ENCODE results near the gene PCDHB8.
"Not testable (repeated sequence)": the region's sequence is repeated elsewhere in the genome, so short reads cannot be mapped to it uniquely, and the experiment has no call there.

PCDHB8 gene

DNA sequence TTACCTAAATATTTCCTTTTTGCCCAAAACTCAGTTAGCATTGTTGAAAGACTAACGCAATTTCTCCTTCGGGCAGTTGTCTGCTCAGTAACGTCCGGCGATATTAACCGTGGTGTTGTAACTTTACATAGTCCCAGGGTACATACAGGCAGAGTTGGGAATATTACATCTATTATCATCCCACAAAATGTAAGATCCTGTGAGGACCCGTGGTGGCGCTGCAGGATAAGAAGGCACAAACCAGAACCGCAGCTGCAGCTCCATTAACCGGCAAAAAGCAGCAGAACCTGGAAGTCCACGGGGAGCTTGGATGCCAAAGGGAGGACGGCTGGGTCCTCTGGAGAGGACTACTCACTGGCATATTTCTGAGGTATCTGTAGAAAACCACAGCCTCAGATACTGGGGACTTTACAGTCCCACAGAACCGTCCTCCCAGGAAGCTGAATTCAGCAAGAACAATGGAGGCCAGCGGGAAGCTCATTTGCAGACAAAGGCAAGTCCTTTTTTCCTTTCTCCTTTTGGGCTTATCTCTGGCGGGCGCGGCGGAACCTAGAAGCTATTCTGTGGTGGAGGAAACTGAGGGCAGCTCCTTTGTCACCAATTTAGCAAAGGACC is at the start of gene PCDHB8:
Gene PCDHB8 (plus strand): TSS at position 214 of the 615 bp plus-strand sequence. CDS start 245 bp downstream, at position 459.
- not testable (repeated sequence) for DNase-seq

DNA sequence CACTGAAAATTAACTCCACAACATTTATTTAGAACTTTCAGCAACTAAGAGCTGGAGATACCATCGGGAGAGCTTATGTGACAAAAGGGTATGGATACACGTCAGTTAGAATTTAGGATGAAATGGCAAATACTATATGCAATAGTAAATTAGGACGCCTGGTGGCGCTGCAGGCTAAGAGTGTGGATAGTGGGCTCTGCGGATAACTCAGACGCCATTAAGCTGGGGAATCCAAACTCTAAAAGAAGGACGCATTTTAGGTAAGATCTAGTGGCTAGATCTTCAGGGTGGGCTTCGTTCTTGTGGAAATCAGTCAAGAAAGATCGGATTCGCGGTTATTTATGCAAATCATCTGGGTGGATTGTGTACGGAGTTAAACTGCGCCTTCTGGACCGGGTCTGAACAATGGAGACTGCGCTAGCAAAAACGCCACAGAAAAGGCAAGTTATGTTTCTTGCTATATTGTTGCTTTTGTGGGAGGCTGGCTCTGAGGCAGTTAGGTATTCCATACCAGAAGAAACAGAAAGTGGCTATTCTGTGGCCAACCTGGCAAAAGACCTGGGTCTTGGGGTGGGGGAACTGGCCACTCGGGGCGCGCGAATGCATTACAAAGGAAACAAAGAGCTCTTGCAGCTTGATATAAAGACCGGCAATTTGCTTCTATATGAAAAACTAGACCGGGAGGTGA is 42.4 kb upstream of the PCDHB8 start, which contains the start of gene PCDHB5:
Gene PCDHB5 (plus strand): TSS at position 177 of the 688 bp plus-strand sequence. CDS start 229 bp downstream, at position 406.
- DNase-seq, result peak; percentile 31

DNA sequence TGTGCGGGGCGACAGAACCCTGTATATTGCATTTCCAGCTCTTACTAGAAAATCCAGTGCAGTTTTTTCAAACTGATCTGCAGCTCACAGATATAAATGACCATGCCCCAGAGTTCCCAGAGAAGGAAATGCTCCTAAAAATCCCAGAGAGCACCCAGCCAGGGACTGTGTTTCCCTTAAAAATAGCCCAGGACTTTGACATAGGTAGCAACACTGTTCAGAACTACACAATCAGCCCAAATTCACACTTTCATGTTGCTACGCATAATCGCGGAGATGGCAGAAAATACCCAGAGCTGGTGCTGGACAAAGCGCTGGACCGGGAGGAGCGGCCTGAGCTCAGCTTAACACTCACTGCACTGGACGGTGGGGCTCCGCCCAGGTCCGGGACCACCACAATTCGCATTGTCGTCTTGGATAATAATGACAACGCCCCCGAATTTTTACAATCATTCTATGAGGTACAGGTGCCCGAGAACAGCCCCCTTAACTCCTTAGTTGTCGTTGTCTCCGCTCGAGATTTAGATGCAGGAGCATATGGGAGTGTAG is 41.8 kb upstream of the PCDHB8 start:
- peak; percentile 0 for DNase-seq

DNA sequence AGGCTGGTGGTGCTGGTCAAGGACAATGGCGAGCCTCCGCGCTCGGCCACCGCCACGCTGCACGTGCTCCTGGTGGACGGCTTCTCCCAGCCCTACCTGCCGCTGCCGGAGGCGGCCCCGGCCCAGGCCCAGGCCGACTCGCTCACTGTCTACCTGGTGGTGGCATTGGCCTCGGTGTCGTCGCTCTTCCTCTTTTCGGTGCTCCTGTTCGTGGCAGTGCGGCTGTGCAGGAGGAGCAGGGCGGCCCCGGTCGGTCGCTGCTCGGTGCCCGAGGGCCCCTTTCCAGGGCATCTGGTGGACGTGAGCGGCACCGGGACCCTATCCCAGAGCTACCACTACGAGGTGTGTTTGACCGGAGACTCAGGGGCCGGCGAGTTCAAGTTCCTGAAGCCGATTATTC is 40.2 kb upstream of the PCDHB8 start:
- DNase-seq, result not testable (repeated sequence)

DNA sequence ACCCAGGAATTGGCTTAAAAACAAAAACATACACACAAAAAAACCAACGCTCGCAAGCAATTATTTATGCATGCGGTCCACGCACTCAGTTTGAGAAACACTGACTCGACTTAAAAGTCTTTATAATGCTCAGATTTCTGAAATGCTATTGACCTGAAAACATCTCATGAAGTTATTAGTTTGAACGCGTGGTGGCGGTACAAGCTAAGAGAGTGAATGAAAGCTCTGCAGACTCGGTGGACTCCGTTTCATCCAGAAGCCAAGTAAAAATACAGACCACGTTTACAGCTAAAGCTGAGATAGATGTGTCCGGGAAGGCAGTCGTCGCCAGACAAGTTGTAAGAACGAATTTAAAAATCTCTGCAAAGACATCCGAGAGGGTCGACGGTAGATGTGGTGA is 27.8 kb upstream of the PCDHB8 start, which contains the start of gene PCDHB6:
Gene PCDHB6 (plus strand): TSS at position 246 of the 400 bp plus-strand sequence. CDS start 201 bp downstream, outside the sequence.
- DNase-seq, result peak; percentile 38

DNA sequence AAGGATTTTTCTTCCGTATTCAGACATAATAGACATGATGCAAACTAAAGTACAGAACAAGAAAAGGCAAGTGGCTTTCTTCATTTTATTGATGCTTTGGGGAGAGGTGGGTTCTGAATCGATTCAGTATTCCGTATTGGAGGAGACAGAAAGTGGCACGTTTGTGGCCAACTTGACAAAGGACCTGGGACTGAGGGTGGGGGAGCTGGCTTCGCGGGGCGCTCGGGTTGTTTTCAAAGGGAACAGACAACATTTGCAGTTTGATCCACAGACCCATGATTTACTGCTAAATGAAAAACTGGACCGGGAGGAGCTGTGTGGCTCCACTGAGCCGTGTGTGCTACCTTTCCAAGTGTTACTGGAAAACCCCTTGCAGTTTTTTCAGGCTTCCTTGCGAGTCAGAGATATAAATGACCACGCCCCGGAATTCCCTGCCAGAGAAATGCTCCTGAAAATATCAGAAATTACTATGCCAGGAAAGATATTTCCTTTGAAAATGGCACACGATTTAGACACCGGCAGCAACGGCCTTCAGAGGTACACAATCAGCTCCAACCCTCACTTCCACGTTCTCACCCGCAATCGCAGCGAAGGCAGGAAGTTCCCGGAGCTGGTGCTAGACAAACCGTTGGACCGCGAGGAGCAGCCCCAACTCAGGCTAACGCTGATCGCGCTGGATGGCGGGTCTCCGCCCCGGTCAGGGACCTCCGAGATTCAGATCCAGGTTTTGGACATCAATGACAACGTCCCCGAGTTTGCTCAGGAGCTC is 27.2 kb upstream of the PCDHB8 start:
- DNase-seq, result no peak

DNA sequence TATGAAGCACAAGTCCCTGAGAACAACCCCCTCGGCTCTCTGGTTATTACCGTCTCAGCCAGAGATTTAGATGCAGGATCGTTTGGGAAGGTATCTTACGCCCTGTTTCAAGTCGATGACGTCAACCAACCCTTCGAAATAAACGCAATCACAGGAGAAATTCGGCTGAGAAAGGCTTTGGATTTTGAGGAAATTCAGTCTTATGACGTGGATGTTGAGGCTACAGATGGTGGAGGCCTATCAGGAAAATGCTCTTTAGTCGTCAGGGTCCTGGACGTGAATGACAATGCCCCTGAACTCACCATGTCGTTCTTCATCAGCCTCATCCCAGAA is 26.6 kb upstream of the PCDHB8 start:
- no peak for DNase-seq

DNA sequence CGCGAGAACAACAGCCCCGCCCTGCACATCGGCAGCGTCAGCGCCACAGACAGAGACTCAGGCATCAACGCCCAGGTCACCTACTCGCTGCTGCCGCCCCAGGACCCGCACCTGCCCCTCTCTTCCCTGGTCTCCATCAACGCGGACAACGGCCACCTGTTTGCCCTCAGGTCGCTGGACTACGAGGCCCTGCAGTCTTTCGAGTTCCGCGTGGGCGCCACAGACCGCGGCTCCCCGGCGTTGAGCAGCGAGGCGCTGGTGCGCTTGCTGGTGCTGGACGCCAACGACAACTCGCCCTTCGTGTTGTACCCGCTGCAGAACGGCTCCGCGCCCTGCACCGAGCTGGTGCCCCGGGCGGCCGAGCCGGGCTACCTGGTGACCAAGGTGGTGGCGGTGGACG is 26.0 kb upstream of the PCDHB8 start:
- DNase-seq, result not testable (repeated sequence)

DNA sequence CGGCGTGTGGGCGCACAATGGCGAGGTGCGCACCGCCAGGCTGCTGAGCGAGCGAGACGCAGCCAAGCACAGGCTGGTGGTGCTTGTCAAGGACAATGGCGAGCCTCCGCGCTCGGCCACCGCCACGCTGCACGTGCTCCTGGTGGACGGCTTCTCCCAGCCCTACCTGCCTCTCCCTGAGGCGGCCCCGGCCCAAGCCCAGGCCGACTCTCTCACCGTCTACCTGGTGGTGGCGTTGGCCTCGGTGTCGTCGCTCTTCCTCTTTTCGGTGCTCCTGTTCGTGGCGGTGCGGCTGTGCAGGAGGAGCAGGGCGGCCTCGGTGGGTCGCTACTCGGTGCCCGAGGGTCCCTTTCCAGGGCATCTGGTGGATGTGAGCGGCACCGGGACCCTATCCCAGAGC is 25.5 kb upstream of the PCDHB8 start:
- DNase-seq, result not testable (repeated sequence)

DNA sequence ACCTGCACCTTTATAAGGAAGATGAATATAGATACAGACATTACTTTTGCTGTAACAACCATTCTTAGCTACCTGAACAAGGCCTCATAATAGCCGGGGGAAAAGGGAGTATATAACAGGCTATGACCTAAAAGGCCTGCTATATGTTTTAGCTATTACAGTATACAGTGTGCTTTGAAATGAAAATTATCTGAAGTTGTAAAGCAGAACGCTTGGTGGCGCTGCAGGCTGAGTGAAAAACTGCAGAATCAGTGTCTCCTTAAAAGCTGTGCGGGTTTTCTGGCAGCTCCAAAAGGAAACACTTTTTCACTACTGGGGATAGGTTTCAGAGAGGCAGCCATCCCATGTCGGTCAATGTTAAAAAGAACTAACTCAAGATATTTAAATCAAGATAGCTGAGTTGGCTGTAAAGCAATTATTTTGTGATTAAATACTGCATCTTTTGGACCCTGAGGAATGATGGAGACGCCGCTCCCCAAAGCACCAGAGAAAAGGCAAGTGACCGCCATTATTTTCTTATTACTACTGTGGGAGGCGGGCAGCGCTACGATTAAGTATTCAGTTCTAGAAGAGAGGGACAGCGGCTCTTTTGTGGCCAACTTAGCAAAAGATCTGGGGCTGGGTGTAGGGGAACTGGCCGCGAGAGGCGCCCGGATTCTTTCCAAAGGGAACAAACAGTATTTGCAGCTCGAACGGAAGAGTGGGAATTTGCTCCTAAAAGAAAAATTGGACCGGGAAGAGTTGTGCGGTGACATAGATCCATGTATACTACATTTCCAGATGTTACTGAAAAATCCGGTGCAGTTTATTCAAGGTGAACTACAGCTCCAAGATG is 21.8 kb upstream of the PCDHB8 start:
- no peak for DNase-seq

DNA sequence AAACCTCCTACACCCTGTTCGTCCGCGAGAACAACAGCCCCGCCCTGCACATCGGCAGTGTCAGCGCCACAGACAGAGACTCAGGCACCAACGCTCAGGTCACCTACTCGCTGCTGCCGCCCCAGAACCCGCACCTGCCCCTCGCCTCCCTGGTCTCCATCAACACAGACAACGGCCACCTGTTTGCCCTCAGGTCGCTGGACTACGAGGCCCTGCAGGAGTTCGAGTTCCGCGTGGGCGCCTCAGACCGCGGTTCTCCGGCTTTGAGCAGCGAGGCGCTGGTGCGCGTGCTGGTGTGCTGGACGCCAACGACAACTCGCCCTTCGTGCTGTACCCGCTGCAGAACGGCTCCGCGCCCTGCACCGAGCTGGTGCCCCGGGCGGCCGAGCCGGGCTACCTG is 20.2 kb upstream of the PCDHB8 start:
- DNase-seq, result not testable (repeated sequence)

DNA sequence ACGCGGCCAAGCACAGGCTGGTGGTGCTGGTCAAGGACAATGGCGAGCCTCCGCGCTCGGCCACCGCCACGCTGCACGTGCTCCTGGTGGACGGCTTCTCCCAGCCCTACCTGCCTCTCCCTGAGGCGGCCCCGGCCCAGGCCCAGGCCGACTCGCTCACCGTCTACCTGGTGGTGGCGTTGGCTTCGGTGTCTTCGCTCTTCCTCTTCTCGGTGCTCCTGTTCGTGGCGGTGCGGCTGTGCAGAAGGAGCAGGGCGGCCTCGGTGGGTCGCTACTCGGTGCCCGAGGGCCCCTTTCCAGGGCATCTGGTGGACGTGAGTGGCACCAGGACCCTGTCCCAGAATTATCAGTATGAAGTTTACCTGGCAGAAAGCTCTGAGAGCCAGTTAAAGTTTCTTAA is 19.7 kb upstream of the PCDHB8 start:
- DNase-seq, result not testable (repeated sequence)

DNA sequence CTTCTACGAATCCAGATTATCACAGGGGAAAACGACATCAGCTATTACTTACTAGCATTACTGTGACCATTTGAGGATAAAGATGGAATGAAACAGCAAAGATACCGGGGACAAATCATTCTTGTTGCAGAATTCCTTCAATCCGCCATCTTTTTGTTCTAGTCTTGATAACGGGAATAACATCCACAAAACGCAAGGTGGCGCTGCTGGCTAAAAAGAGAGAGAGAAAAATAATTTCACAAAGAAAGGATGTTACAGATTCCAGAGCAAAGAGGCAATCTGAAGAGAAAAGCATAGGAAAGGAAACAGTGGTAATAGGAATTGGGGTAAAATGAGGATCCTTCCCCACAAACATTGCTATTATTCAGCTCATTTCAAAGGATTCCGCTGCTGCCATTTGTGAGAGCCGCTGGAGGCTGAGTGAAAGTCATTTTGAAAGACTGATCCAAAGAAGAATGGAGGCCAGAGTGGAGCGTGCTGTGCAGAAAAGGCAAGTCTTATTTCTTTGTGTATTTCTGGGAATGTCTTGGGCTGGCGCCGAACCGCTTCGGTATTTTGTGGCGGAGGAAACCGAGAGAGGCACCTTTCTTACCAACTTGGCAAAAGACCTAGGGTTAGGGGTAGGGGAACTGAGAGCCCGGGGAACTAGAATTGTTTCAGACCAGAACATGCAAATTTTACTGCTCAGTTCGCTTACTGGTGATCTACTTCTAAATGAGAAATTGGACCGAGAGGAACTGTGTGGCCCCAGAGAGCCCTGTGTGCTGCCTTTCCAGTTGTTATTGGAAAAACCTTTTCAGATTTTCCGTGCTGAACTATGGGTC is 5.0 kb upstream of the PCDHB8 start, which contains the start of gene PCDHB7:
Gene PCDHB7 (plus strand): TSS at position 264 of the 824 bp plus-strand sequence. CDS start 192 bp downstream, at position 456.
- peak; percentile 59 for DNase-seq

DNA sequence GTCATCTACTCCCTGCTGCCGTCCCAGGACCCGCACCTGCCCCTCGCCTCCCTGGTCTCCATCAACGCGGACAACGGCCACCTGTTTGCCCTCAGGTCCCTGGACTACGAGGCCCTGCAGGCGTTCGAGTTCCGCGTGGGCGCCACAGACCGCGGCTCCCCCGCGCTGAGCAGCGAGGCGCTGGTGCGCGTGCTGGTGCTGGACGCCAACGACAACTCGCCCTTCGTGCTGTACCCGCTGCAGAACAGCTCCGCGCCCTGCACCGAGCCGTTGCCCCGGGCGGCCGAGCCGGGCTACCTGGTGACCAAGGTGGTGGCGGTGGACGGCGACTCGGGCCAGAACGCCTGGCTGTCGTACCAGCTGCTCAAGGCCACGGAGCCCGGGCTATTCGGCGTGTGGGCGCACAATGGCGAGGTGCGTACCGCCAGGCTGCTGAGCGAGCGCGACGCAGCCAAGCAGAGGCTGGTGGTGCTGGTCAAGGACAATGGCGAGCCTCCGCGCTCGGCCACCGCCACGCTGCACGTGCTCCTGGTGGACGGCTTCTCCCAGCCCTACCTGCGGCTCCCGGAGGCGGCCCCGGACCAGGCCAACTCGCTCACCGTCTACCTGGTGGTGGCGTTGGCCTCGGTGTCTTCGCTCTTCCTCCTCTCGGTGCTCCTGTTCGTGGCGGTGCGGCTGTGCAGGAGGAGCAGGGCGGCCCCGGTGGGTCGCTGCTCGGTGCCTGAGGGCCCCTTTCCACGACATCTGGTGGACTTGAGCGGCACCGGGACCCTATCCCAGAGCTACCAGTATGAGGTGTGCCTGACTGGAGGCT is 3.1 kb upstream of the PCDHB8 start:
- not testable (repeated sequence) for DNase-seq

DNA sequence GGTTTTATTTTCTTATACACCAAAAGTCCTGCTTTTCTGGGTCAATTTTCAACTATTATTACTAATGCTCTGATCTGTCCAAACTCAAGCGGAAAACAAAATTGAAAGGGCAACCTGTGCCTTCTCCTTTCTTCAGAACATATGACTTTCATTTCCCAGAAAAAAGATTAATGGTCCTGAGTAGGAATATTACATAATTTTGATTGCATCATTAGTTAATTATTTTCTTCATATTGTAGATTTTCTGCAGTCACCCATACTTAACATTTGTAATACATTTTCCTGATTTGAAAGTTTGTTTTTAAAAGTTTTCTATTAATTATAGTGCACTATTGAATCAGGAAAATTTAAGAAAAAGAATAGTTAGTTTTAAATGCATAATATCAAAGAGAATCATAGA is 1.7 kb upstream of the PCDHB8 start:
- DNase-seq, result no peak

DNA sequence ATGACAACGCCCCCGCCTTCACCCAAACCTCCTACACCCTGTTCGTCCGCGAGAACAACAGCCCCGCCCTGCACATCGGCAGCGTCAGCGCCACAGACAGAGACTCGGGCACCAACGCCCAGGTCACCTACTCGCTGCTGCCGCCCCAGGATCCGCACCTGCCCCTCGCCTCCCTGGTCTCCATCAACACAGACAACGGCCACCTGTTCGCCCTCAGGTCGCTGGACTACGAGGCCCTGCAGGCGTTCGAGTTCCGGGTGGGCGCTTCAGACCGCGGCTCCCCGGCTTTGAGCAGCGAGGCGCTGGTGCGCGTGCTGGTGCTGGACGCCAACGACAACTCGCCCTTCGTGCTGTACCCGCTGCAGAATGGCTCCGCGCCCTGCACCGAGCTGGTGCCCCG is 1.8 kb downstream of the PCDHB8 start:
- not testable (repeated sequence) for DNase-seq

DNA sequence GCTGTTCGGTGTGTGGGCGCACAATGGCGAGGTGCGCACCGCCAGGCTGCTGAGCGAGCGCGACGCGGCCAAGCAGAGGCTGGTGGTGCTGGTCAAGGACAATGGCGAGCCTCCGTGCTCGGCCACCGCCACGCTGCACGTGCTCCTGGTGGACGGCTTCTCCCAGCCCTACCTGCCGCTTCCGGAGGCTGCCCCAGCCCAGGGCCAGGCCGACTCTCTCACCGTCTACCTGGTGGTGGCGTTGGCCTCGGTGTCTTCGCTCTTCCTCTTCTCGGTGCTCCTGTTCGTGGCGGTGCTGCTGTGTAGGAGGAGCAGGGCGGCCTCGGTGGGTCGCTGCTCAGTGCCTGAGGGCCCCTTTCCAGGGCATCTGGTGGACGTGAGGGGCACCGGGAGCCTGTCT is 2.3 kb downstream of the PCDHB8 start:
- not testable (repeated sequence) for DNase-seq

DNA sequence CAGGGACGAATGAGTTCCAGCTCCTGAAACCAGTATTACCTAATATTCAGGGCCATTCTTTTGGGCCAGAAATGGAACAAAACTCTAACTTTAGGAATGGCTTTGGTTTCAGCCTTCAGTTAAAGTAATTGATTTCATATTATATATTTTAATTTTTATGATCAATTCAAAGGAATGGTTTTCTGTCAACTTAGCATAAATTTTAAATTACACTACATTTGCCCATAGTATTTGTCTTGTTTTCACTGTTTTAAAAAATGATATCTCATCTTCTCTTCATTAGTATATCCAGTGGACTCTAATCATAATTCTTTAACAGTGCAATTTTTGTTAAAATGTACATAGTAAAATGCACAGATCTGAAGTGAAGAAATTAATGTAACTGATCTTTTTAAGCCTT is 2.7 kb downstream of the PCDHB8 start:
- DNase-seq, result no peak

DNA sequence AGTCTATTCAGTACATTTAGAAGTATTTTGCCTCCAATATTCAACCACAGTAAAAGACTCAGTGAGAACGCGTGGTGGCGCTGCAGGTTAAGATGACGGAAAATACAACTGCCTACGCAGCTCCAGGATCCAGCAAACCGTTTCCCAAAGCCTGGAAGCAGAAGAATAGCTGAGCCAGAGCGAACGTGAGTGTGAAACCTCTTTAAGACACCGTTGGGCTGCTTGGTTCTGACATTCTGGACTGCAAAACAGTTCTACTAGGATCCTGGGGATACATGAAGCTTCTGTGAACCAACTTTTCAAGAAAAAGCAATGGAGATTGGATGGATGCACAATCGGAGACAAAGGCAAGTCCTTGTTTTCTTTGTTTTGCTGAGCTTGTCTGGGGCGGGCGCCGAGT is 4.7 kb downstream of the PCDHB8 start, which contains the start of gene PCDHB16:
Gene PCDHB16 (plus strand): TSS at position 140 of the 400 bp plus-strand sequence. CDS start 173 bp downstream, at position 313.
- peak; percentile 52 for DNase-seq
